ENCODE measurements around the gene FAM237B. TPM values are rescaled to one million over a fixed set of nuclear protein-coding genes. Genes with fewer than 3 reads are reported as not detected.

The FAM237B gene
- total and polyA plus RNA-seq, 12 donors = not detected

DNA sequence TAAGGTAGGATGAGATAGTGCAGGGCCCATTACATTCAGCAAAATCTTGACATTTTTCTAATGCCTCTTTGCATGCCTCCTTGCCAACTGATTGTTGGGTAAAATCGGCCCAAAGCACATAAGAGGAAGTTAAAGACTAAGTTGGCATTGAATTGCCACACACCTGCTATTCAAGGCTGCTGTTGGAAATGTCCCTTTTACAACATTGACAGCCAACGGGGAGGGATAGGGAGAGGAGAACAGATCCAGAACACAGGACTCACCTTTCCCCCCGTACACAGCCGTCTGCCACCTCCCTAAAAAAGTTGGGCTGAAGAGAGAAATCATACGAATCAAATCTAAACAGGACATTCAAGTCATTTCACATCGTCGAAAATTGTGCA, 695 bp downstream of the FAM237B start:
- no peak overlapping the region for H3K27ac ChIP-seq
- TF ChIP-seq, protein P1, sequence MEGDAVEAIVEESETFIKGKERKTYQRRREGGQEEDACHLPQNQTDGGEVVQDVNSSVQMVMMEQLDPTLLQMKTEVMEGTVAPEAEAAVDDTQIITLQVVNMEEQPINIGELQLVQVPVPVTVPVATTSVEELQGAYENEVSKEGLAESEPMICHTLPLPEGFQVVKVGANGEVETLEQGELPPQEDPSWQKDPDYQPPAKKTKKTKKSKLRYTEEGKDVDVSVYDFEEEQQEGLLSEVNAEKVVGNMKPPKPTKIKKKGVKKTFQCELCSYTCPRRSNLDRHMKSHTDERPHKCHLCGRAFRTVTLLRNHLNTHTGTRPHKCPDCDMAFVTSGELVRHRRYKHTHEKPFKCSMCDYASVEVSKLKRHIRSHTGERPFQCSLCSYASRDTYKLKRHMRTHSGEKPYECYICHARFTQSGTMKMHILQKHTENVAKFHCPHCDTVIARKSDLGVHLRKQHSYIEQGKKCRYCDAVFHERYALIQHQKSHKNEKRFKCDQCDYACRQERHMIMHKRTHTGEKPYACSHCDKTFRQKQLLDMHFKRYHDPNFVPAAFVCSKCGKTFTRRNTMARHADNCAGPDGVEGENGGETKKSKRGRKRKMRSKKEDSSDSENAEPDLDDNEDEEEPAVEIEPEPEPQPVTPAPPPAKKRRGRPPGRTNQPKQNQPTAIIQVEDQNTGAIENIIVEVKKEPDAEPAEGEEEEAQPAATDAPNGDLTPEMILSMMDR (IDR thresholded peaks at IDR 0.05) = no peak
- no peak for ATAC-seq
- H3K9me3 ChIP-seq = no peaks in the 10 kb centered on the region
- WGBS, 2 donors = 35 to 44% methylated on average over 7 of the region's 7 CpGs
- no peaks in the 10 kb centered on the region for H3K36me3 ChIP-seq
- peak overlapping the region in 2 of 10 donors; percentile 26 to 44 for H3K4me3 ChIP-seq
- peaks cover 9 to 86% (median 66%) of the 10 kb centered on the region in 7 donors for H3K27me3 ChIP-seq
- intact Hi-C loops (cut with DNase I) = no loop called here
- DNase-seq = no peak
- peaks cover 0 to 8% (median 5%) of the 10 kb centered on the region in 9 donors for H3K4me1 ChIP-seq

DNA sequence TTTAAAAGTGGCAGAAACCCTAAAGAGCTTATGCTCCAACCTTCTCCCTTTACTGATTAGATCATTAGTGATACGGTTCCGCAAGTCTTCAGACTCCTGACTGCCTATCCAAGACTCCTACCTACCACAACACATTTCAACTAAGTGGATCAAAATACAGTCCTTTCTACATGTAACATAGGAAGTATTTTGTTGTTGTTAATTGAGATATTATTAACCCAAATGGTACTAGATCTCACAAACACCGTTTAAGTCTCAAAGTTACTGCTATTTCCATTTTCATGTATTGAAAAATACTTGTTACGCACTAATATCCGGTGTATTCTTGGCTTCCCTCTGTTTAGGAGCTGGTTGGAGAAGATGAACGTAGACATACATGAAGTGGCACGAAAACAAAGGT, 1.1 kb downstream of the FAM237B start:
- intact Hi-C loops (cut with DNase I) = no loop called here
- peaks cover 0 to 8% (median 5%) of the 10 kb centered on the region in 9 donors for H3K4me1 ChIP-seq
- H3K4me3 ChIP-seq = no peak overlapping the region
- ATAC-seq (no peak), DNase-seq (no peak)
- TF ChIP-seq, protein P1 (IDR thresholded peaks at IDR 0.05) = no peak
- 79 to 83% methylated on average over 7 of the region's 7 CpGs for WGBS, 2 donors
- H3K9me3 ChIP-seq = no peaks in the 10 kb centered on the region
- H3K36me3 ChIP-seq = no peaks in the 10 kb centered on the region
- no peak overlapping the region for H3K27ac ChIP-seq
- peaks cover 9 to 83% (median 65%) of the 10 kb centered on the region in 7 donors for H3K27me3 ChIP-seq

DNA sequence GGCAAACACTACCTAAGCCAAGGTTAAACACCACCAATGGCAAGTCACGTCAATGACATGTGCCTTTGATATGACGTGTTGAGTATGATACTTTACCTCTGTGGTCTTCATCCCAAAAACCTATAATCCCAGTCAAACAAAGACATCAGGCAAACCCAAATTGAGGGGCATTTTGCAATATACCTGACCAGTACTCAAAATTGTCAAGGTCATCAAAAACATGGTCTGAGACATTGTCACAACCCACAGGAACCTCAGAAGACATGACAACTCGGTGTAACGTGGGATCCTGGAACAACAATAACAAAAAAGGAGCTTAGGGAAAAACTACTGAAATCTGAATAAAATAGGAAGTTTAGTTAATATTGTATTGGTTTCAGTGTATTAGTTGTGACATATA, 7.2 kb downstream of the FAM237B start:
- ATAC-seq (no peak), DNase-seq (no peak)
- Histone ChIP-seq H3K27me3 (peaks cover 0 to 24% (median 9%) of the 10 kb centered on the region in 7 donors), H3K4me1 (no peaks in the 10 kb centered on the region), H3K9me3 (no peaks in the 10 kb centered on the region), H3K36me3 (peaks cover 0 to 22% (median 0%) of the 10 kb centered on the region in 9 donors), H3K4me3 (no peak overlapping the region), H3K27ac (no peak overlapping the region)
- intact Hi-C loops (cut with DNase I) = loop anchor here in 6 of 10 donors (5.0 to 10.0 kb wide), 4 partner anchors 101 to 1239 kb away; no protein-coding TSS in a partner anchor
- TF ChIP-seq, protein P1 (IDR thresholded peaks at IDR 0.05) = no peak
- 65 to 70% methylated on average over 4 of the region's 4 CpGs for WGBS, 2 donors

DNA sequence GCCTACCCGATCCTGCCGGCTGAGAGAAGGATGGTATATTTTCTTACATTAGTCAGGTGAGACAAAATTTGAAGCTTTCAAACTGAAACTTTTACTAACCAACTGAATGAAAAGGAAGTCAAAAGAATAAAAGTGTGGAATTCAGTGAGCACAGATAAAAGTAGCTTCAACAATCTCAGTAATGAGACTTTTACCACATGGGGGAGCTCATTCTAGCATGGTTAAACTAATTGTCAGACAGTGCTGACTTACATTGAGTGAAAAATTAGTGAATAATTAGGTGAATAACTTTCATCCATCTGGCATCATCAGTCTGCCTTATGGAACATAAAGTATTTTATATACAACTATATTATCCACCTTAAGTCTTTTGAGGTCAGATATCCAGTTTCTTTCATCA, 8.4 kb downstream of the FAM237B start:
- no peaks in the 10 kb centered on the region for H3K4me1 ChIP-seq
- no peaks in the 10 kb centered on the region for H3K9me3 ChIP-seq
- ATAC-seq (no peak), DNase-seq (no peak)
- peaks cover 0 to 34% (median 0%) of the 10 kb centered on the region in 9 donors for H3K36me3 ChIP-seq
- peaks cover 0 to 12% (median 0%) of the 10 kb centered on the region in 7 donors for H3K27me3 ChIP-seq
- TF ChIP-seq, protein P1 (IDR thresholded peaks at IDR 0.05) = peak in 4 of 9 donors; percentile 17 to 46 (median 30)
- no peak overlapping the region for H3K4me3 ChIP-seq
- H3K27ac ChIP-seq = no peak overlapping the region
- 85 to 89% methylated on average over 2 of the region's 2 CpGs for WGBS, 2 donors
- intact Hi-C loops (cut with DNase I) = loop anchor here in 6 of 10 donors (5.0 to 10.0 kb wide), 4 partner anchors 102 to 1238 kb away; no protein-coding TSS in a partner anchor

Data from heart right ventricle (tissue), 16 donors.